Kidney epithelial cell (primary cell): Measurements from ENCODE around the gene GAS7. TPM values are rescaled to one million over a fixed set of nuclear protein-coding genes. Genes with fewer than 3 reads are reported as not detected.

Source experiments
- DNase-seq: peaks from one replicate; pipeline ENCODE4 v3.0.0-alpha.2; 2010; ENCODE audit warnings: low read depth
- H3K27me3 ChIP-seq: 2 replicates; pipeline ENCODE4 v1.6.0; 2011; ENCODE audit warnings: low read length; ENCODE audit not compliant: control insufficient read depth, insufficient read depth
- H3K36me3 ChIP-seq: 2 replicates; pipeline ENCODE4 v1.5.1; 2011; ENCODE audit warnings: low read length; ENCODE audit not compliant: control insufficient read depth, insufficient read depth
- H3K4me3 ChIP-seq: 2 replicates; pipeline ENCODE4 v1.5.1; 2011; ENCODE audit warnings: low read depth, mild to moderate bottlenecking, control low read depth, low read length
- total RNA-seq: library from RNA; depleted of rRNA; stranded (reverse); fragments of >200 nt; gene quantifications from 2 replicates; pipeline ENCODE4 v1.2.3, GENCODE V29; 2015
- TF ChIP-seq, protein P1 (sequence below): IDR thresholded peaks from 2 replicates; pipeline ENCODE4 v1.5.1; 2011; ENCODE audit warnings: mild to moderate bottlenecking, moderate library complexity, low read length, control low read depth, inconsistent platforms; ENCODE audit not compliant: insufficient read depth, poor library complexity, severe bottlenecking

The GAS7 gene
- total RNA-seq, 1 donor from 2014 or later: 3.6 TPM

DNA sequence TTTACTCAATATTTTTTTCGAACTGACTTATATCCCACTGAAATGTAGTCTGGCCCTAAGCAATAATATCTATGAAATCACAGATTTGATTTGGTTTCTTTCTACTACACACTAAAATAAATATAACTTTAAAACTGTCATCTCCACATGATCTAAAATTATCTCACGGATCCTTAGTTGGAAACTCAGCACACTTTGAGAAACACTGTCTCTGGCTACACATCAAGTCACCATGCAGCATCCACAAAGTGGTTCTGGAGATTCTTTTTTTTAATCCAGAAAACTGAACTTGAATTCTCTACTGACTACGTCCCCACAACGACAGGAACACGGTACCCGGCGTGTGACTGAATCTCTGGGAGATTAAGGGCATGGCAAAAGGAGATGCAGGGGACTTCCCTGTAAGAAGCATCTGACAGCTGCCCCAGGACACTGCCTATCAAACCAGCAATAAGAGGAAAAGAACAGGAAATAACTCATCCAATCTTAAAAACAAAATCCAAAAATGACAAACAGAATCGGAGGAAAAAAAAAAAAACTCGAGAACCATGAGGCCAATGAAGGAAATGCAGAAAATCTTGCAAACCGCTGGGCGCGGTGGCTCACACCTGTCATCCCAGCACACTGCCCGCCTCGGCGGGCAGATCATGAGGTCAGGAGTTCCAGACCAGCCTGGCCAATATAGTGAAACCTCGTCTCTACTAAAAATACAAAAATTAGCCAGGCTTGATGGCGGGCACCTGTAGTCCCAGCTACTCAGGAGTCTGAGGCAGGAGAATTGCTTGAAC, 152.3 kb downstream of the GAS7 start:
- H3K36me3 ChIP-seq: no peaks in the 10 kb centered on the region
- no peak overlapping the region for H3K4me3 ChIP-seq
- no peak for DNase-seq
- TF ChIP-seq, protein P1, sequence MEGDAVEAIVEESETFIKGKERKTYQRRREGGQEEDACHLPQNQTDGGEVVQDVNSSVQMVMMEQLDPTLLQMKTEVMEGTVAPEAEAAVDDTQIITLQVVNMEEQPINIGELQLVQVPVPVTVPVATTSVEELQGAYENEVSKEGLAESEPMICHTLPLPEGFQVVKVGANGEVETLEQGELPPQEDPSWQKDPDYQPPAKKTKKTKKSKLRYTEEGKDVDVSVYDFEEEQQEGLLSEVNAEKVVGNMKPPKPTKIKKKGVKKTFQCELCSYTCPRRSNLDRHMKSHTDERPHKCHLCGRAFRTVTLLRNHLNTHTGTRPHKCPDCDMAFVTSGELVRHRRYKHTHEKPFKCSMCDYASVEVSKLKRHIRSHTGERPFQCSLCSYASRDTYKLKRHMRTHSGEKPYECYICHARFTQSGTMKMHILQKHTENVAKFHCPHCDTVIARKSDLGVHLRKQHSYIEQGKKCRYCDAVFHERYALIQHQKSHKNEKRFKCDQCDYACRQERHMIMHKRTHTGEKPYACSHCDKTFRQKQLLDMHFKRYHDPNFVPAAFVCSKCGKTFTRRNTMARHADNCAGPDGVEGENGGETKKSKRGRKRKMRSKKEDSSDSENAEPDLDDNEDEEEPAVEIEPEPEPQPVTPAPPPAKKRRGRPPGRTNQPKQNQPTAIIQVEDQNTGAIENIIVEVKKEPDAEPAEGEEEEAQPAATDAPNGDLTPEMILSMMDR: no peak
- H3K27me3 ChIP-seq: no peaks in the 10 kb centered on the region

DNA sequence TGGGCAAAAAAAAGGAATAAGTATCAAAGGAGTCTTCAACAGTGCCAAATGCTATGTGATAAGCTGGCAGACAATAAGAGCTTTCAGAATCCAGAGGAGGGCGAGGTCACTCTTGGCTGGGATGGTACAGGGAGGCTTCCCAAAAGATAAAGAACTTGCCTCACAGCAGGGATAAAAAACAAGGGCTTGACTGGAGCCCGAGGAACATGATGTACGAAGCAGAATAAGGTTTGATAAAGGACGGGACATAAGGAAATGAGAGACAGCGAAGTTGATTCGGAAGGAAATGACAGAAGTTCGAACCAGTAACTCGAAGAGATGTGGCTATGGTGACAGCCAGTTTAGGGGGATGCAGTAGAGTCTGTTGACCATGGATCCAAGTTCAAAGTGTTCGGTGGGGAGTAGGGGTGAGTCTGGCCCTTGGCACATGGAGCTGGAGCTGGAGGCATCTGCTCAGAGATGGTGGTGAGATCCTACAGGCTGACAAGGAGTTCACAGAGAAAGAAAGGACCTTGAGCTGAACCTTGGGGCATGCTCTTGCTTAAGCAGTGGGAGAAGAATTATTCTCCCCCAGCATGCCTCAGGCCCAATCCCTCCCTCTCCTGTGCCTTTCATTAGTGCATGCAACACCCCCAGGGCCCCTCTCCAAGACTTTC, 155.7 kb downstream of the GAS7 start:
- TF ChIP-seq, protein P1: no peak
- H3K27me3 ChIP-seq: no peaks in the 10 kb centered on the region

DNA sequence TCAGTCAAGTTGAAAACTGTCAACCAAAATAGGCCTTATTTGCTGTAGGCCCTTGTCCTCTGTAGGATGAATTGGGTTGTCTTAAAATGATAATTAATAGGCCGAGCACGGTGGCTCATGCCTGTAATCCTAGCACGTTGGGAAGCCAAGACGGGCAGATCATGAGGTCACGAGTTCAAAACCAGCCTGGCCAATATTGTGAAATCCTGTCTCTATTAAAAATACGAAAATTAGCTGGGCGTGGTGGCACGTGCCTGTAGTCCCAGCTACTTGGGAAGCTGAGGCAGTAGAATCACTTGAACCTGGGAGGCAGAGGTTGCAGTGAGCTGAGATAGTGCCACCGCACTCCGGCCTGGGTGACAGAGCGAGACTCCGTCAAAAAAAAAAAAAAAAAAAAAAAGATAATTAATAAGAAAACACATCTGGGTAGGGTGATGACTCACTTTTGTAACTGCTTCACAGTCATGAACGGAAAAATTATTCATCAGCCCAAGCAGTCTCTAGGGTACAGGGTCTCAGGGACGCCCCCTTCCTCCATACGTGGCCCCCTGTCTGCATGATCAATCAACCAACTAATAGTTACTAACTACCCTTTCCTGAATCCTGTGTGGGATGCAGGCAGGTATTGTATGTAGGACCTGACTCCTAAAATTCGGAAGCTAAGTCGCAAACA, 156.4 kb downstream of the GAS7 start:
- DNase-seq: no peak
- Histone ChIP-seq H3K4me3 (no peak overlapping the region), H3K36me3 (no peaks in the 10 kb centered on the region), H3K27me3 (no peaks in the 10 kb centered on the region)
- TF ChIP-seq, protein P1: no peak

More for the DNA sequence above, 155.7 kb downstream of the GAS7 start:
- Histone ChIP-seq H3K4me3 (no peak overlapping the region), H3K36me3 (no peaks in the 10 kb centered on the region)
- DNase-seq: no peak

DNA sequence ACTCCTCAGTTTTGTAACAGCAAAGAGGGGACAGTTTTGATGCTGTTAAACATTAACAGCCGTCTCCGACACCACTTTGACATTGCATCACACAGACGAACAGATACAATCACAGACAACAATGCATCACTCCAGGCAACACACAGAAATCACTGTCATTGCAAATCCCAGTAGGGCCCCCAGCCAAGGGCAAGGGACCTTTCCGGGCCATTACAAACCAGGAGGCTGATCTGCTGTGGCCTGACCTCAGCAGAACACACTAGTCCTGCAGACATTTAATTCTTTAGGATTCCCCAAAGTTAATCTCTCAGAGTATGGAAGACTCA, 157.2 kb downstream of the GAS7 start:
- Histone ChIP-seq H3K27me3 (no peaks in the 10 kb centered on the region), H3K36me3 (no peaks in the 10 kb centered on the region), H3K4me3 (no peak overlapping the region)
- TF ChIP-seq, protein P1: no peak
- no peak for DNase-seq

DNA sequence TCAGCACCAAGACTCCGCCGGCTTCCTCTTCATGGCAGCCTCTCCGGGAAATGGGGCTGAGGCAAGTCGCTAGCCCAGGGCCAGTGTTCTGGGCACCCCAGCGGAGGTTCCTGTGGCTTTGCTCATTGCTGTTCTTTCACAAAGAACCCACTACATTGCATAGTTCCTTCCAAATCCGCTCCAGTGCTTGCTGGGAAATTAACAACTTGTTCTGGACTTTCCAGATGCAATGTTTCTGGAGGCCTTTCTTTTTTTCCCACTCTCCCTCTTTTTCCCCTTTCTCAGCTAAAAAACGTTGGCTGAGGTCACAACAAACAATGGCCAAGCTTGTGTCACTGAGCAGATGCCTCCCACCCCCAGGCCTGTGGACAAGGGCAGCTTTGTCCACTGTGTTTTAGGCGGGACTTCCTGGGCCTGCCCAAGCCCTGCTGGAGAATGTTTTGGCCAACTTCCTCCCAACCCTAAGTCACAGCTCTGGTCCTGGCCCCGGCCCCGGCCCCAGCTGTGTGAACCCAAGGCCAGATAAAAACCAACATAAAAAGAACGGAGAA, 161.8 kb downstream of the GAS7 start:
- Histone ChIP-seq H3K27me3 (no peaks in the 10 kb centered on the region), H3K36me3 (no peaks in the 10 kb centered on the region), H3K4me3 (no peak overlapping the region)
- TF ChIP-seq, protein P1: no peak
- no peak for DNase-seq
